HCEC 1CT (cell line): ENCODE data around the gene JMJD8.

Experiments used
- DNase-seq: peaks from one replicate; pipeline ENCODE4 v3.0.0-alpha.2; 2017

The JMJD8 gene

GRCh38 chr16:674968-675883, 8.9 kb downstream of the JMJD8 start, which contains the start of gene RHBDL1:
TSS of gene RHBDL1 (plus strand) at chr16:675671. CDS start at chr16:675791, 120 bp downstream.
- DNase-seq: no peak

GRCh38 chr16:674214-674881, 9.8 kb downstream of the JMJD8 start:
- no peak for DNase-seq

- no peak for DNase-seq
These were observed 10.6 kb downstream of the JMJD8 start for GRCh38 chr16:673399-673991.

GRCh38 chr16:672851-673250, 11.3 kb downstream of the JMJD8 start:
- no peak for DNase-seq

GRCh38 chr16:672371-672770, 11.8 kb downstream of the JMJD8 start:
- DNase-seq: no peak

GRCh38 chr16:671353-672131, 12.6 kb downstream of the JMJD8 start:
- DNase-seq: no peak

- no peak for DNase-seq
These were observed 13.4 kb downstream of the JMJD8 start for GRCh38 chr16:670485-671352.

- DNase-seq: no peak
These were observed 14.5 kb downstream of the JMJD8 start for GRCh38 chr16:669666-670065.

GRCh38 chr16:668519-669171, 15.5 kb downstream of the JMJD8 start:
- no peak for DNase-seq

- DNase-seq: peak; percentile 89
These were observed 16.2 kb downstream of the JMJD8 start, which contains the start of gene RHOT2 for GRCh38 chr16:667780-668518. TSS of gene RHOT2 (plus strand) at chr16:668132. CDS start at chr16:668200, 68 bp downstream.

- DNase-seq: no peak
These were observed 16.9 kb downstream of the JMJD8 start for GRCh38 chr16:667113-667779.

- DNase-seq: no peak
These were observed 17.6 kb downstream of the JMJD8 start for GRCh38 chr16:666572-666971.

GRCh38 chr16:662597-662996, 21.5 kb downstream of the JMJD8 start:
- DNase-seq: no peak

- DNase-seq: no peak
These were observed 22.0 kb downstream of the JMJD8 start for GRCh38 chr16:662095-662494.

GRCh38 chr16:661184-661821, 22.8 kb downstream of the JMJD8 start:
- no peak for DNase-seq

- DNase-seq: peak; percentile 77
These were observed 23.5 kb downstream of the JMJD8 start for GRCh38 chr16:660459-661183.

GRCh38 chr16:660132-660458, 24.0 kb downstream of the JMJD8 start:
- no peak for DNase-seq

GRCh38 chr16:659618-660017, 24.5 kb downstream of the JMJD8 start:
- DNase-seq: no peak
